Posterior vena cava (tissue), 2 donors: ENCODE results near the gene SOX8. TPM values are rescaled to one million over a fixed set of nuclear protein-coding genes. Genes with fewer than 3 reads are reported as not detected.
"Not testable (repeated sequence)": the region's sequence is repeated elsewhere in the genome, so short reads cannot be mapped to it uniquely, and the experiment has no call there.

ENCODE experiments used
- DNase-seq: peaks from one replicate; pipeline ENCODE4 v3.0.0-alpha.2; 2020; ENCODE audit warnings: low spot score
- intact Hi-C, 2 donors: fragments of 100-400 bp; cut with DNase I; formaldehyde crosslinking; loops; one replicate each; pipeline versions ENCODE4 v1.14.1 to v1.14.2; 2022 to 2023
- total RNA-seq, 2 donors: library from RNA; stranded (reverse); fragmentation: NEBNext Ultra II Directional; extraction: Animal tissue kit (Norgen Biotek cat#: 25700); gene quantifications; one replicate each; pipeline ENCODE4 v1.2.1, GENCODE V29; 2021
- donor health status: DM: yes; HTN: yes; CAD: no.
- donor health status: DM: yes; HTN: yes; CAD: no.

SOX8 gene
- total RNA-seq, 2 donors from 2014 or later, result 0.71 to 0.79 TPM

- DNase-seq, result no peak
- intact Hi-C loops, result no loop called here
Observed at GRCh38 chr16:1012722-1013592, 31.4 kb downstream of the SOX8 start.

GRCh38 chr16:1013593-1013900, 32.0 kb downstream of the SOX8 start:
- intact Hi-C loops, result no loop called here
- no peak for DNase-seq

DNA sequence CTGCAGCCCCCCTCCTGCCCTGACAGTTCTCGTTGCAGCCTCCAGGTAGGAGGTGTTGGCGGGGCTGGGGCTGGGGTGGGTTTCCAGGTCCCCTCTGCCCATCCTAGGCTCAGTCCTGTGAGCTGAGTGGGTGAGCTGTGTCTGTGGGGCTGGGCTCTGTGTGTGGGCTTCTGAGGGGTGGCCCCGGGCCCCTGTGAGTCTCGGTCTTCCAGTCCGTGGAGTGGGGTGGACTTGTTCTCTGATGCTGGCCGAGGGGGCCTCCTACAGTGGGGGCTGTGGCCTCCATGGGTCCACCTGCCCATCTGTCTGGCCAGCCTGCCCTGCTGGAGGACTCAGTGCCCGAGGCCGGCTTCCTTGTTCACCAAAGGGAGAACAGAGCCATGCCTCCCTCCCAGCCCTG, 32.7 kb downstream of the SOX8 start:
- intact Hi-C loops, result no loop called here
- no peak for DNase-seq

- DNase-seq, result no peak
- intact Hi-C loops, result no loop called here
Observed at GRCh38 chr16:1014771-1015495, 33.4 kb downstream of the SOX8 start.

DNA sequence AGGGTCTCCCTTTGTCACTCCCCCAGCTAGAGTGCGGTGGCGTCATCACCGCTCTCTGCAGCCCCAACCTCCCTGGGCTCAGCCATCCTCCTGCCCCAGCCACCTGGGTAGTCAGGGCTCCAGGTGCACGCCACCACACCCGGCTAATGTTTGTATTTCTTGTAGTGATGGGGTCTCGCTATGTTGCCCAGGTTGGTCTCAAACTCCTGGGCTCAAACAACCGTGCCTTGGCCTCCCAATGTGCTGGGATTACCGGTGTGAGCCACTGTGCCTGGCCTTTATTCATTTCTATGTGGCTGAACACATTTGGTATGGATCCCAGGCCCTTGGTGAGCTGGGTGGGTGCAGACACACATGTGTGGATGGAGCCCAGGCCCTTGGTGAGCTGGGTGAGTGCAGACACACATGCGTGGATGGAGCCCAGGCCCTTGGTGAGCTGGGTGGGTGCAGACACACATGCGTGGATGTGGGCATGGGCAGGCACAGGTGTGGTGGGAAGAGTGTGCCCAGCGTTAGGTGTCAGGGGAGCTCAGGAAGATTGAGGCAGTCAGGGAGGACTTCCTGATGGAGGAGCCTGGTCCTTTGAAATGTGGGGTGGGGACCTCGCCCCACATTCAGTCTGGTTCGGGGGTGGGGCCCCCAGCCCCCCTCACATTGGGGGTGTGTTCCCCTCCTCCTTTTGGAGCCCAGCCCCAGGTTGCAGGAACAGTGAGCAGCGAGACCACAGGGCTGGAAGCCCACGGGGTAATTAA, 37.1 kb downstream of the SOX8 start:
- intact Hi-C loops, result no loop called here
- no peak for DNase-seq

- intact Hi-C loops, result no loop called here
- peak; percentile 90 for DNase-seq
Observed at GRCh38 chr16:1019231-1020090, 37.9 kb downstream of the SOX8 start.

- DNase-seq, result no peak
Observed at GRCh38 chr16:1020091-1020399, 38.5 kb downstream of the SOX8 start.

DNA sequence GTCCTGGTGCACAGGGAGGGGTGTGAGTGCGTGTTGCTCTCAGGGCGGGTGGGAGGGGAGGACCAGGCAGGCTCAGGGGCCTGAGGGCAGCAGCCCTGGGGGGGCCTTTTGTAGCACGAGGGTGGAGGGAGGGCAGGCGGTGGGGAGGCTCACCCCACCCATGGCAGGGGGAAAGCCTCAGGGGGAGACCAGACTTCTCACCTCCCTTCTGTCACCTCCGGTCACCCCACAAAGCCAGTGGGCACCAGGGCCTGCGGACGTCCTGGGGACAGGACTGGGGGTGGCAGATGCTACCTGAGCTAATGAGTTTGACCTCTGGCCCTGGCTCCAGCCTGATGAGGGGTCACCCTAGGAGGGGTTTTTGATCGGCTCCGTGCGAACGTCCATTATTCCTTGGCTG, 39.0 kb downstream of the SOX8 start:
- intact Hi-C loops, result no loop called here

More at GRCh38 chr16:1020091-1020399, 38.5 kb downstream of the SOX8 start:
- intact Hi-C loops, result no loop called here

GRCh38 chr16:1021553-1022160, 40.1 kb downstream of the SOX8 start:
- no peak for DNase-seq
- intact Hi-C loops, result no loop called here

More for the DNA sequence above, 39.0 kb downstream of the SOX8 start:
- no peak for DNase-seq

DNA sequence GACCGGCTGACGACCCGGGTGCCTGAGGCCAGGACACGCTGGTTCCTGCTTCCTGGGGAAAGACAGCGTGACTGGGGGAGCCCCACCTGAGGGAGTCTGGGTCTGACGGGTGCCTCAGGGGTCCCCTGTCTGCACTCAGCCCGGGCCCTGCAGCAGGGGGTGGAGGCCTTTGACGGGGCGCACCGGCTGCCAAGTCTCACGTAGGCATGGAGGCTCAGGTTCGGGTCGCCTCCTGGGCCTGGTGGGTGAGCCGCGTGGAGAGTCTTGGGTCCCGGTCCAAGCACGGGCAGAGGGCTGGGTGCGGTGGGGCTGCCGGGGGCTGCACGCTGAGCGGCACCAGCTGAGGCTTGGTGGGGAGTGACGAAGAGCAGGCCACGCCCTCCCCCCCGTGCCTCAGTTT, 40.9 kb downstream of the SOX8 start:
- intact Hi-C loops, result no loop called here
- DNase-seq, result no peak

DNA sequence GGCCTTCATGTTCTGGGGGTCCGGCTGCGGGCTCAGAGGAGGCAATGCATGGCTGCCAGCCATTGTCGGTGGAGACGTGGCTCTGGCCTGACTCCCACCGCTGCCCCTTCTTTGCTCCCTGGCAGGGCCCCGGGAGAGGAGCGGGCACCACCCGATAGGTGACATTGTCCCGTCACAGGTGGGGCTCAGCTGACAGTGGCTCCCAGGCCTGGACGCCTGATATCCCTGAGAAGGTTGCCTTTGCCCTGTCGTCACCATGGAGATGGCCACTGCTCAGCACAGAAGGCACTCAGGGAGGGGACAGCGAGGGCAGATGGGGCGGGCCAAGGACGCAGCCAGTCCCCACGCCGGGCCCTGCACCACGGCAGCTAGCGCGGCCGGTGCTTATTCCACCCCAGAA, 42.6 kb downstream of the SOX8 start:
- intact Hi-C loops, result no loop called here
- no peak for DNase-seq

DNA sequence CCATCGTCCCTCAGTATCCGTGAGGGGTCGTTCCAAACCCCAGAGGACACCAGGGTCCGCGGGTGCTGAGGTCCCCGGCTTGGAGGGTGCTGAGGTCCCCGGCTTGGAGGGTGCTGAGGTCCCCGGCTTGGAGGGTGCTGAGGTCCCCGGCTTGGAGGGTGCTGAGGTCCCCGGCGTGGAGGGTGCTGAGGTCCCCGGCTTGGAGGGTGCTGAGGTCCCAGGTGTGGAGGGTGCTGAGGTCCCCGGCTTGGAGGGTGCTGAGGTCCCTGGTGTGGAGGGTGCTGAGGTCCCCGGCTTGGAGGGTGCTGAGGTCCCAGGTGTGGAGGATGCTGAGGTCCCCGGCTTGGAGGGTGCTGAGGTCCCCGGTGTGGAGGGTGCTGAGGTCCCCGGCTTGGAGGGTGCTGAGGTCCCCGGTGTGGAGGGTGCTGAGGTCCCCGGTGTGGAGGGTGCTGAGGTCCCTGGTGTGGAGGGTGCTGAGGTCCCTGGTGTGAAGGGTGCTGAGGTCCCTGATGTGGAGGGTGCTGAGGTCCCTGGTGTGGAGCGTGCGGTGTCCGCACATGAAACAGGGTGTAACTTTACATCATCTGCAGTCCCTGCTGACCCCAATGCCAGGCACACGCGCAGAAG, 43.7 kb downstream of the SOX8 start:
- intact Hi-C loops, DNase-seq: not testable (repeated sequence)

- intact Hi-C loops, result no loop called here
Observed at GRCh38 chr16:1026057-1026783, 44.6 kb downstream of the SOX8 start.

GRCh38 chr16:1026784-1027500, 45.4 kb downstream of the SOX8 start:
- no peak for DNase-seq
- intact Hi-C loops, result no loop called here

More at GRCh38 chr16:1026057-1026783, 44.6 kb downstream of the SOX8 start:
- DNase-seq, result no peak

- intact Hi-C loops, result no loop called here
- DNase-seq, result no peak
Observed at GRCh38 chr16:1027501-1027815, 45.9 kb downstream of the SOX8 start.

- intact Hi-C loops, result no loop called here
- no peak for DNase-seq
Observed at GRCh38 chr16:1028056-1028455, 46.5 kb downstream of the SOX8 start.

- intact Hi-C loops, result no loop called here
- DNase-seq, result no peak
Observed at GRCh38 chr16:1028524-1029258, 47.1 kb downstream of the SOX8 start.
